Fibroblast of skin of scalp (primary cell): ENCODE data around the gene FBXO34.
"Not testable (repeated sequence)": the region's sequence is repeated elsewhere in the genome, so short reads cannot be mapped to it uniquely, and the experiment has no call there.

Experiments used
- DNase-seq: peaks from one replicate; pipeline ENCODE4 v3.0.0-alpha.2; 2013

Gene FBXO34

GRCh38 chr14:55312379-55313030, 41.3 kb downstream of the FBXO34 start:
- not testable (repeated sequence) for DNase-seq

DNA sequence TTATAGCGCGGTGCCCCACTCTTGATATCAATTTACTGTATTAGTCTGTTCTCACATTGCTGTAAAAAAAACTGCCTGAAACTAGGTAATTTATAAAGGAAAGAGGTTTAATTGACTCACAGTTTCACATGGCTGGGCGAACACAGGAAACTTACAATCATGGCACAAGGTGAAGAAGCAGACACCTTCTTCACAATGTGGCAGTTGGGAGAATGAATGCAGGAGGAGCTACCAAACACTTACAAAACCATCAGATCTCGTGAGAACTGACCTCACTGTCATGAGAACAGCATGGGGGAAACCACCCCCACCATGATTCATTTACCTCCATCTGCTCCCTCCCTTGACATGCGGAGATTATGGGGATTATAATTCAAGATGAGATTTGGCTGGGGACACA, 42.3 kb downstream of the FBXO34 start:
- no peak for DNase-seq

GRCh38 chr14:55314449-55314848, 43.2 kb downstream of the FBXO34 start:
- DNase-seq, result no peak

DNA sequence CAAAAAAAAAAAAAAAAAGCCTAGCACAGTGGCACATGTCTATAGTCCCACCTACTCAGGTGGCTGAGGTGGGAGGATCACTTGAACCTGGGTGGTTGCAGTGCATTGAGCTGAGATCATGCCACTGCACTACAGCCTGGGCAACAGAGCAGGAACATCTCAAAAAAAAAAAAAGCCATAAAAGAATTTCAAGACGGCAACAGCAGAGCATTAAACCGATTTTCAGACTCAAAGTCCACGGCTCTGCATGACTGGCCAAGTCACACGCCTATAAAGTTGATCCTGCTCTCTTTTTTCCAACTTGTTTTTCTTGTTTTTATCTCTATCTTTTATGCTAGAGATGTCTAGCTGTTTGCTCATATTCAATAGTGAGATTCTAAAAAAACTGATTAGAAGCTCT, 45.3 kb downstream of the FBXO34 start:
- no peak for DNase-seq

DNA sequence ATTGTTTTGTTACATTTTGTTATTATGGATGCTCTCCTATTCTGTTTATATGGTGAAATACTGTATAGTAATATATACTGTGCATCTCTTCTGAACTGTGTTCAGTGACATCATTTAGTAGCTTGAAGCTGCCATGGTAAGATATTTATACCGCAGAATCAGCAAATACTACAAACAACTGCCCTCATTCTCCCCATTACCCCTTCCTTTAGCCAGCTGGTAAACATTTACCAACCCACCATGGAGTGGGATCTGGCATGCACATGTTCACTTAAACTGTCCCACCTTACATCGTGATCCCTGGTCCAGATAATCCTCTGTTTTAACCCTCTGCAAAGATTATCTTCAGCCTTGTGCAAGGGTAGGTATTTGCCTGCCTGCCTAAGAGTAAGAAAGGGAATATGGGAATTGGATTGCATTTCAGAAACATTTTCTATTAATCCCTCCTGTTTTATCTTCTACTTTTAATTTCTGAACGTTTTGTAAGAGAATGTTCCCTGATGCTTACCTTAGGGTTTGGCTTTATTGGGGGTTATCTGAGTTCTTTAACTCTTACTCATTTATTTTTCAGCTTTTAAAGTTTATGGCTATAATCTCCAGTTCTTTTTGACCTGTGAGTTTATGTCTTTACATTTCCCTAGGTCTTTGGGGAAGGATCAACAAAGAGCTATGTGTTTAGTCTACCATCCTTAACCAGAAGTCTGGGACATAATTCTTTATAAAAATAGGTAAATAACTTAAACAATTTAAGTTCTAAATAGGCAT, 46.5 kb downstream of the FBXO34 start:
- no peak for DNase-seq

DNA sequence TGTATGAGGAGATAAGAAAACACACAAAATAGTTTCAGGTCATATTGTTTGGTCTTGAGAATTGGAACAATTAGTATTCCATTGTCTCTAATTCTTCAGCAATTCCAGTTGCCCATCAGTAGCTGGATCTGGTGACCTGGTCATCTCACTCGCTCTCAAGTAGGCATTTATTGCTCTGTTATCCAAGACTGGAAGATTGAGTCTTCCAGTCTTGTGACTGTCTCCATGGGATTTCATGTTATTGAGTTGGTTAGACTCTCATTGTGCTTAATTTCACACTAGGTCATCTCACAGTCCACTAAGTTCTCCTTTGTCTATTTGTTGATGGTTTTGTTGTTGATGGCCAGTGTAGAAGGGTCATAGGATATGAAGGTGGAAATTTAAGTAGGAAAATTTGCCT, 47.5 kb downstream of the FBXO34 start:
- DNase-seq, result no peak

GRCh38 chr14:55323910-55324309, 52.7 kb downstream of the FBXO34 start:
- DNase-seq, result no peak

- no peak for DNase-seq
Measured at GRCh38 chr14:55324812-55325211, 53.6 kb downstream of the FBXO34 start.

- DNase-seq, result no peak
Measured at GRCh38 chr14:55327179-55327578, 56.0 kb downstream of the FBXO34 start.

DNA sequence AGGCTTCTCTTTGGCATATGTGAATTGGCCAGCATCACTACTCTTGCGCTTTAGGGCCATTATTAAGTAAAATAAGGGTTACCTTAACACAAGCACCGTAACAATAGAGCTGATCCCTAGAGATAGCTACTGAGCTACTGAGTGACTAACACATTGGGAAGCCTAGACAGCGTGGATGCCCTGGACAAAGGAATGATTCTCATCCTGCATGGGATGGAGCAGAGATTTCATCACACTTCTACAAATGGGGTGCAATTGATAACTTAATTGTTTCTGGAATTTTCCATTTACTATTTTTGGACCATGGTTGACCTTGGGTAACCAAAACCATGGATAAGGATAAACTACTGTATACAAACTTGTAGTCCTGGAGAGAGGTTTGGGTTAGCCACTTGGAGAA, 57.1 kb downstream of the FBXO34 start:
- peak; percentile 43 for DNase-seq

DNA sequence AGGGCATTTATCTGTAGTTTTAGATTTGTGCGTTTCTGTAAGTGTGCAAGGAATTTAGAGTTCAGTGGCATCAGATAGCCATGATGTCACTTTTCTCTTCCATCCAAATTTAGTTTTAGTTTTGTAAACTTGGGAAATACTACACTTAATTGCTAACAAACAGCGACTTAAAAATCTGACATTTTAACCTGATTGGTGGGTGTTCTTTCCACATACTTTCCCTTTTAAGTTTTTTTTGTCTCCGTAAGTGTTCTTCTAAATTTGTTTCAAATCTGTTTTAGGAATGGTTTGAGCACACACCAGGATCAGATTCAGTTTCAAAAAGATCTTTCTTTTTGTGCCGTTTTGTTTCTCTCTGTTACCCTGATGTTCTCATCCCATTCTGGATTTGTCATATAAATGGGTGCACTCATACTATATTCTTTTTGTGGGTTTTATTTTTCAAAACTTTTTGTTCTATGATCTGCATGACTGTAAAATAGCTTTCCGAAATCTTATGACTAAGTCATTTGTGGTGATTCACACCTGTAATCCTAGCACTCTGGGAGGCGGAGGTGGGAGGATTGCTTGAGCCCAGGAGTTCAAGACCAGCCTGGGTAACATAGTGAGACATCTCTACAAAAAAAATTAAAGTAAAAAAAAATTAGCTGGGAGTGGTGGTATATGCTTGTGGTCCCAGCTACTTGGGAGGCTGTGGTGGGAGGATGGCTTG, 58.9 kb downstream of the FBXO34 start:
- DNase-seq, result no peak

DNA sequence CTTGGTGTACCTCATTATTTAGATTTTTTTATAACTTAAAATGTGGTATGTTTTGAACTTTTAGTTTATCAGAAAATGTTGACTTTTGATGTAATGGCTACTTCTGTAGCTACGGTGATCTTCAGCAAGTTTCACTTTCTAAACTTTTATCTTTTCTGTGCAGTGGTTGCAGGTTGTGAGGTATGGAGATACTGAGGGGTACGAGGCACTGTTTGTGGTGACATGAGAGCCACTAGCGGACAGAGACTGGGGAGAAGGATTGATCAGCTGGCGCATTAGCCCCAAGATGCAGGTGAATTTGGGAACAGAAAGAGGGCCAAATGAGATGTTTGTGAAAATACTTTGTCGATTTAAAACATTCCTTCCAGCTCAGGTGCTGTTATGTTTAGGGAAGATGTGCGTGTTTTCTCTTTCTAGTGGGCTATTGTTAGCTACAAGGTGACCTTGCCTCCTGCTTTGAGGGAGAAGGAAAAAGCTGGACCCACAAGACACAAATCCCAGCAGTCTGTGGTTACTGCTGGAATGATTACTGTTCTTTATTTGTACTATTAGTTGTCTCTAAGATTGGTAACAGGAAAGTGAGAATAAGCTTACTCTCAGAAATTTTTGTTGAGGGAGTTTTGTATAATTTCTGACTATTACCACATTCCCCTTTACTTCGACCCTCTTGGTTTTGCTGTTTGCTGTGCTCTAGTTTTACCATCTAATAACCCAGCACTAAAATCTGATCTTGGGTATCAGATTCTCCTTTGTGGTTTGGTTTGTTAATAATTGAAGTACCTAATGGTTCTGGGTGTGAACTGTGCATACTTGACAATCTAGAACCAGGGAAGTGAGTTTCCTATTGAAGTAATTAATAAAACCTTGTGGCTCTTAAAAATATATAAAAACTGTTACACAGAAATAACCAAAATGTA, 61.7 kb downstream of the FBXO34 start:
- DNase-seq, result no peak

- DNase-seq, result peak; percentile 1
Measured at GRCh38 chr14:55333711-55334485, 62.7 kb downstream of the FBXO34 start.

GRCh38 chr14:55336162-55336561, 64.9 kb downstream of the FBXO34 start:
- peak; percentile 6 for DNase-seq

DNA sequence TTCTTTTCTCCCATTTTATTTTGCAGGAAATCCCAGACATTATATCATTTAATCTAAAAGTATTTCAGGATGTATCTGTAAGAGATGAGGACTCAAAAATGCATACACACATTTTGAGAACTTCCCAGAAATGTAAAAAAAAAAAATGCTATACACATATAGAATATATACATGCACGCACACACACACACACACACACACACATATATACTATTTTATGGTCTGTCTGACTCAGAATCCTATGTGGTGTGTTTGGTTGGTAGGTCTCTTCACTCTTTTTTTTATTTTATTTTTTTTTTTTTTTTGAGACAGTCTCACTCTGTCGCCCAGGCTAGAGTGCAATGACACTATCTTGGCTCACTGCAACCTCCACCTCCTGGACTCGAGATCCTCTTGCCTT, 65.5 kb downstream of the FBXO34 start:
- no peak for DNase-seq

GRCh38 chr14:55339770-55340169, 68.5 kb downstream of the FBXO34 start:
- no peak for DNase-seq

GRCh38 chr14:55340482-55340881, 69.3 kb downstream of the FBXO34 start:
- DNase-seq, result no peak

DNA sequence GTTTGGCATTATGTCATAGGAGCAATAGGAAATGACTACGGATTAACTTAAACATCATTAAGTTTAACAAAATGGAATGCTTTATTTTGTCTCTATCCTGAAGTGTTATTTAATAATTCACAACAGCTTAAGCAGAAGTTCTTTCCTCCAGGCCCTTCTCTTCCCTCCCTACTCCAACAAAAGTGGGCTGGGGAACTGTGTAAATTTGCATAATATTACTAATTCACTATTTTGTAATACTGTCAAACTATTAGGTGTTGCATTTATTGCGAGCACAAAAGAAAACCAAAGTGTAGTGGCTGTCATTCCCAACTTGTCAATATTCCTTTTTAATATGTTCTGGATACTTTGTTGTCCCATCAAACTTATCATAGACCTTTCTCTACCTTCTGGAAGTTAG, 70.6 kb downstream of the FBXO34 start:
- DNase-seq, result no peak

DNA sequence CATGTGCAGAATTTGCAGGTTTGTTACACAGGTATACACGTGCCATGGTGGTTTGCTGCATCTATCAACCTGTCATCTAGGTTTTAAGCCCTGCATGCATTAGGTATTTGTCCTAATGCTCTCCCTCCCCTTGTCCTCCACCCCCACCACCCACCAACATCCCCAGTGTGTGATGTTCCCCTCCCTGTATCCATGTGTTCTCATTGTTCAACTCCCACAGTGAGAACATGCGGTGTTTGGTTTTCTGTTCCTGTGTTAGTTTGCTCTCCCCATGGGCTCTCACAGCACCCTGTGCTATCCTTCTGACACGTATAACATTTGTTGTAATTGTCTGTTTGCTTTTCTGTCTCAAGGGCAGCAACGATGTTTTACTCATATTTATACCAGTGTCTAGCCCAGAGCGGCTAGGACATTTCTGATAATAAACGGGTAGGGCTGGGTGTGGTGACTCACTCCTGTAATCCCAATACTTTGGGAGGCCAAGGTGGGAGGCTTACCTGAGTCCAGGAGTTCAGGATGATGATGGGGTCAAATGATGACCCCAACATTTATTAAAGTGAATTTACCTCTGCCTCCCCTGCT, 73.5 kb downstream of the FBXO34 start:
- DNase-seq, result not testable (repeated sequence)

DNA sequence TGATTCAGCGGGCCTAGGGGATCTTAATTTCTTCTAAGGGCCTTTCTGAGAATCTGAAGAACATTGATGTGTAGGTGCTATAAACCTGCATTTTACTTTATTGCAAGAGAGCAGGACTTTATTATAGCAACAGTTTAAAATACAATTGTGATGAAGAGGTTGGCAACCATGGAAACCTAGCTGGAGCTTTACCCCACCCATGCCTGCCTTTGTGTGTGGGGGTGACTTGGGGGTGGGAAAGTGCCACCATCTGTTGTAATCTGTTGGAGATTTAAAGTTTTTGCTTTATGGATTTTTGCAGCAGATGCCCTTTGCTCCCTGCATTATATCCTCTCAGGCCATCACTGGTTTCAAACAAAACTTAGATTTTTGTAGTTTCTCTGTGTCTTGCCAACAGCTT, 75.8 kb downstream of the FBXO34 start:
- no peak for DNase-seq

- DNase-seq, result no peak
Measured at GRCh38 chr14:55347748-55348147, 76.5 kb downstream of the FBXO34 start.
